Thyroid gland (tissue), 4 donors: ENCODE results near the gene CST1.
"Not testable (repeated sequence)": the region's sequence is repeated elsewhere in the genome, so short reads cannot be mapped to it uniquely, and the experiment has no call there.

ENCODE experiments used
- POLR2A ChIP-seq, 2 donors: fragments of 450-650 bp; IDR thresholded peaks; one replicate each; pipeline ENCODE4 v1.6.1; 2017; ENCODE audit warnings: antibody characterized with exemption in 2 of 2, mild to moderate bottlenecking in 2 of 2, moderate library complexity in 1 of 2
- TF ChIP-seq, protein P1 (sequence below), 6 experiments: fragments of 200-600 bp in 3 of 6; fragments of 450-650 bp in 3 of 6; sonication (generic) in 3 of 6; IDR thresholded peaks; one replicate each; pipeline ENCODE4 v1.5.1; 2016 to 2019; ENCODE audit warnings: antibody characterized with exemption in 6 of 6, mild to moderate bottlenecking in 2 of 6, inconsistent platforms in 1 of 6, moderate library complexity in 1 of 6

DNA sequence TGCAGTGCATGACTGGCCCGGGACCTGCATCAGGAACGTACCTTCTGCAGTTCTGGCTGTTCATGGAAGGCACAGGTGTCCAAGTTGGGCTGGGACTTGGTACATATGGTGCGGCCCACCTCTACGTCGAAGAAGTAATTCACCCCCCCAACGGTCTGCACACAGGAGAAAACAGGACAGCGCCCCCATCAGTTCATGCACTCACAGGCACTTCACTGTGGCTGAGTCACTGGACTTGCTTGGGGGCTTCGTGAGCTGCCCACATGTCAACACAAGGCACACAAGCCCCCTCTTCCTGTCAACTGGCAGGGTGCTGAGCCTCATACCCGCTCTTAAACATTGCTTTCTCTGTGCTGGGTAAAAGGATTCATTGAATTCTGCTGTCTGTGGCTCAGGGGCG, 1.8 kb downstream of the CST1 start:
- TF ChIP-seq, protein P1, sequence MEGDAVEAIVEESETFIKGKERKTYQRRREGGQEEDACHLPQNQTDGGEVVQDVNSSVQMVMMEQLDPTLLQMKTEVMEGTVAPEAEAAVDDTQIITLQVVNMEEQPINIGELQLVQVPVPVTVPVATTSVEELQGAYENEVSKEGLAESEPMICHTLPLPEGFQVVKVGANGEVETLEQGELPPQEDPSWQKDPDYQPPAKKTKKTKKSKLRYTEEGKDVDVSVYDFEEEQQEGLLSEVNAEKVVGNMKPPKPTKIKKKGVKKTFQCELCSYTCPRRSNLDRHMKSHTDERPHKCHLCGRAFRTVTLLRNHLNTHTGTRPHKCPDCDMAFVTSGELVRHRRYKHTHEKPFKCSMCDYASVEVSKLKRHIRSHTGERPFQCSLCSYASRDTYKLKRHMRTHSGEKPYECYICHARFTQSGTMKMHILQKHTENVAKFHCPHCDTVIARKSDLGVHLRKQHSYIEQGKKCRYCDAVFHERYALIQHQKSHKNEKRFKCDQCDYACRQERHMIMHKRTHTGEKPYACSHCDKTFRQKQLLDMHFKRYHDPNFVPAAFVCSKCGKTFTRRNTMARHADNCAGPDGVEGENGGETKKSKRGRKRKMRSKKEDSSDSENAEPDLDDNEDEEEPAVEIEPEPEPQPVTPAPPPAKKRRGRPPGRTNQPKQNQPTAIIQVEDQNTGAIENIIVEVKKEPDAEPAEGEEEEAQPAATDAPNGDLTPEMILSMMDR (IDR thresholded peaks at IDR 0.05): not testable (repeated sequence)
- TF ChIP-seq POLR2A (IDR thresholded peaks at IDR 0.05): not testable (repeated sequence)
